Heart right ventricle (tissue), 16 donors: ENCODE data around the gene MRAP2. TPM values are rescaled to one million over a fixed set of nuclear protein-coding genes. Genes with fewer than 3 reads are reported as not detected.

Experiments
- ATAC-seq, 8 donors: fragments of 200-7000 bp; cut with Tn5 transposase; one replicate each; pipeline ENCODE4 v1.9.1; 2020; ENCODE audit warnings: mild to moderate bottlenecking in 8 of 8, moderate library complexity in 8 of 8, moderate number of reproducible peaks in 1 of 8
- DNase-seq, 2 donors: peaks; one replicate each; pipeline ENCODE4 v3.0.0-alpha.2; 2020
- H3K27ac ChIP-seq, 10 donors: fragments of 200-600 bp; sonication (generic) in 2 of 10; one replicate each; pipeline versions ENCODE4 v1.5.0 to v1.8.0; 2020 to 2022; ENCODE audit warnings: mild to moderate bottlenecking in 3 of 10
- H3K27me3 ChIP-seq, 7 donors: fragments of 200-600 bp; one replicate each; pipeline ENCODE4 v1.8.0; 2021 to 2022; ENCODE audit warnings: mild to moderate bottlenecking in 2 of 7
- H3K36me3 ChIP-seq, 9 donors: fragments of 200-600 bp; sonication (generic) in 1 of 9; one replicate each; pipeline versions ENCODE4 v1.5.0 to v1.8.0; 2020 to 2022; ENCODE audit warnings: mild to moderate bottlenecking in 2 of 9
- H3K4me1 ChIP-seq, 9 donors: fragments of 200-600 bp; sonication (generic) in 1 of 9; one replicate each; pipeline versions ENCODE4 v1.5.0 to v1.8.0; 2020 to 2022; ENCODE audit warnings: mild to moderate bottlenecking in 4 of 9
- H3K4me3 ChIP-seq, 10 donors: fragments of 200-600 bp; sonication (generic) in 2 of 10; one replicate each; pipeline versions ENCODE4 v1.5.0 to v1.8.0; 2020 to 2022; ENCODE audit warnings: mild to moderate bottlenecking in 7 of 10, moderate library complexity in 2 of 10
- H3K9me3 ChIP-seq, 11 donors: fragments of 200-600 bp in 10 of 11; sonication (generic) in 2 of 11; one replicate each; pipeline versions ENCODE4 v1.5.0 to v1.8.0; 2013 to 2022; ENCODE audit warnings: mild to moderate bottlenecking in 2 of 11, control low read depth in 1 of 11, moderate library complexity in 1 of 11
- whole genome bisulfite sequencing, 2 donors: extraction: QIAGEN DNeasy Blood & Tissue Kit; methylation state at CpG; one replicate each; pipeline ENCODE4 v1.1.7; 2013; ENCODE audit warnings: inconsistent platforms in 1 of 2; 5-methylcytosine and 5-hydroxymethylcytosine counted together
- intact Hi-C, 10 donors: fragments of 100-400 bp; cut with DNase I; formaldehyde crosslinking; loops; one replicate each; pipeline versions ENCODE4 v1.11.1 to v1.14.2; 2022
- polyA plus RNA-seq, 2 donors: library from polyadenylated mRNA; stranded (reverse); fragments of 200-250 nt; gene quantifications; one replicate each; pipeline ENCODE4 v1.2.3, GENCODE V29; 2013
- total RNA-seq, 10 donors: library from RNA; stranded (reverse); fragmentation: NEBNext Ultra II Directional in 3 of 10; extraction: Animal tissue kit (Norgen Biotek cat#: 25700) in 3 of 10; gene quantifications; one replicate each; pipeline versions ENCODE4 v1.2.1 to v1.2.4, GENCODE V29; 2021 to 2023
- TF ChIP-seq, protein P1 (sequence below), 9 donors: fragments of 200-600 bp; sonication (generic) in 2 of 9; IDR thresholded peaks; one replicate each; pipeline versions ENCODE4 v1.5.0 to v1.8.0; 2021 to 2022; ENCODE audit warnings: antibody characterized with exemption in 9 of 9, mild to moderate bottlenecking in 5 of 9, moderate library complexity in 1 of 9
- donor health status: Arrhythmogenic right ventricular cardiomyopathy.
- donor health status: ischemic (EF 13 %, LVEDD 7.1; RV severe dilation, severe dysfunction).
- donor health status: healthy with polysubstance abuse.
- donor health status: DM: no; HTN: yes; CAD: no.
- donor health status: DM: no; HTN: no; CAD: no.
- donor health status: ischemic (EF 25% LVEDD 6.9; RV normal size, moderate dysfunction).
- donor health status: ischemic (EF 25% LVEDD 5.7; RV mildly dilated, moderate dysfunction).
- donor health status: healthy.
- donor health status: DM: yes; HTN: yes; CAD: no.
- donor health status: Ischemic cardiomyopathy.
- donor health status: ischemic (EF 35%, LVEDD 5.7; RV mildly dilated, moderate dysfunction).
- donor health status: nonischemic (EF 11% LVEDD 7.7; RV severe dilation, severe dysfunction).
- donor health status: DM: yes; HTN: yes; CAD: no.
- donor health status: PGD.
- donor health status: ischemic (EF 29% LVEDD 5.4; RV normal size, mild dysfunction).
- donor health status: nonischemic (EF 23%, LVEDD 6.1; RV moderate dilation, normal function).

Gene MRAP2
- total and polyA plus RNA-seq, 12 donors, result 0.14 to 0.56 (median 0.22) TPM; not detected in 3

- no peak for ATAC-seq
Measured at GRCh38 chr6:84059082-84059481, 25.5 kb downstream of the MRAP2 start.

DNA sequence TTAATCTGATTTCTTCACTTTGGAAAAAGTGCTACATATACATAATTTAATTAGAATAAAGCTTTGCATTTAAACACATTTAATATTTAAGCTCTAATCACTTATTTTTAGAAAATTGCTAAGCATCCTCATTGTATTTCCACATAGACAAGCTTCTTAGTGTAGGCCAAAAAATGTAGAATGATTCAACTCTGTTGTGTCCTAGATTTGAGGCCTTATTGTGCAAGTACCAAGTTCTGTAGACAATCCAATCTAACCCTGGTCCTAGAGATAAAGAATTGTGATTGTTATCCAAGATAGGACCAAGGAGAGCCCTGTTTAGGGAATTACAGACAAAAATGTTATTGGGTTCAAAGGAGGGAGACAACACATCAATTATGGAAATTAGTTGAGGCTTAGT, 27.6 kb downstream of the MRAP2 start:
- Histone ChIP-seq H3K4me3 (no peak overlapping the region), H3K36me3 (no peaks in the 10 kb centered on the region), H3K9me3 (no peaks in the 10 kb centered on the region), H3K27ac (no peak overlapping the region), H3K4me1 (no peaks in the 10 kb centered on the region), H3K27me3 (peaks cover 0 to 12% (median 4%) of the 10 kb centered on the region in 7 donors)
- TF ChIP-seq, protein P1, sequence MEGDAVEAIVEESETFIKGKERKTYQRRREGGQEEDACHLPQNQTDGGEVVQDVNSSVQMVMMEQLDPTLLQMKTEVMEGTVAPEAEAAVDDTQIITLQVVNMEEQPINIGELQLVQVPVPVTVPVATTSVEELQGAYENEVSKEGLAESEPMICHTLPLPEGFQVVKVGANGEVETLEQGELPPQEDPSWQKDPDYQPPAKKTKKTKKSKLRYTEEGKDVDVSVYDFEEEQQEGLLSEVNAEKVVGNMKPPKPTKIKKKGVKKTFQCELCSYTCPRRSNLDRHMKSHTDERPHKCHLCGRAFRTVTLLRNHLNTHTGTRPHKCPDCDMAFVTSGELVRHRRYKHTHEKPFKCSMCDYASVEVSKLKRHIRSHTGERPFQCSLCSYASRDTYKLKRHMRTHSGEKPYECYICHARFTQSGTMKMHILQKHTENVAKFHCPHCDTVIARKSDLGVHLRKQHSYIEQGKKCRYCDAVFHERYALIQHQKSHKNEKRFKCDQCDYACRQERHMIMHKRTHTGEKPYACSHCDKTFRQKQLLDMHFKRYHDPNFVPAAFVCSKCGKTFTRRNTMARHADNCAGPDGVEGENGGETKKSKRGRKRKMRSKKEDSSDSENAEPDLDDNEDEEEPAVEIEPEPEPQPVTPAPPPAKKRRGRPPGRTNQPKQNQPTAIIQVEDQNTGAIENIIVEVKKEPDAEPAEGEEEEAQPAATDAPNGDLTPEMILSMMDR (IDR thresholded peaks at IDR 0.05), result no peak
- DNase-seq, result no peak
- ATAC-seq, result no peak
- intact Hi-C loops, result no loop called here

More at GRCh38 chr6:84059082-84059481, 25.5 kb downstream of the MRAP2 start:
- H3K36me3 ChIP-seq, result no peaks in the 10 kb centered on the region
- peaks cover 0 to 12% (median 5%) of the 10 kb centered on the region in 7 donors for H3K27me3 ChIP-seq
- H3K4me3 ChIP-seq, result no peak overlapping the region
- TF ChIP-seq, protein P1 (IDR thresholded peaks at IDR 0.05), result no peak
- no peak overlapping the region for H3K27ac ChIP-seq
- WGBS, 2 donors, result 76 to 92% methylated on average over 2 of the region's 2 CpGs
- H3K9me3 ChIP-seq, result no peaks in the 10 kb centered on the region
- no peak for DNase-seq
- no peaks in the 10 kb centered on the region for H3K4me1 ChIP-seq
- intact Hi-C loops, result no loop called here

- WGBS, 2 donors, result 69 to 76% methylated on average over 3 of the region's 3 CpGs
- ATAC-seq (no peak), DNase-seq (no peak)
- no peaks in the 10 kb centered on the region for H3K4me1 ChIP-seq
- H3K27me3 ChIP-seq, result peaks cover 0 to 12% (median 4%) of the 10 kb centered on the region in 7 donors
- TF ChIP-seq, protein P1 (IDR thresholded peaks at IDR 0.05), result no peak
- no peaks in the 10 kb centered on the region for H3K36me3 ChIP-seq
- no peaks in the 10 kb centered on the region for H3K9me3 ChIP-seq
- no peak overlapping the region for H3K27ac ChIP-seq
- H3K4me3 ChIP-seq, result no peak overlapping the region
- intact Hi-C loops, result no loop called here
Measured at GRCh38 chr6:84061613-84062398, 28.2 kb downstream of the MRAP2 start.

DNA sequence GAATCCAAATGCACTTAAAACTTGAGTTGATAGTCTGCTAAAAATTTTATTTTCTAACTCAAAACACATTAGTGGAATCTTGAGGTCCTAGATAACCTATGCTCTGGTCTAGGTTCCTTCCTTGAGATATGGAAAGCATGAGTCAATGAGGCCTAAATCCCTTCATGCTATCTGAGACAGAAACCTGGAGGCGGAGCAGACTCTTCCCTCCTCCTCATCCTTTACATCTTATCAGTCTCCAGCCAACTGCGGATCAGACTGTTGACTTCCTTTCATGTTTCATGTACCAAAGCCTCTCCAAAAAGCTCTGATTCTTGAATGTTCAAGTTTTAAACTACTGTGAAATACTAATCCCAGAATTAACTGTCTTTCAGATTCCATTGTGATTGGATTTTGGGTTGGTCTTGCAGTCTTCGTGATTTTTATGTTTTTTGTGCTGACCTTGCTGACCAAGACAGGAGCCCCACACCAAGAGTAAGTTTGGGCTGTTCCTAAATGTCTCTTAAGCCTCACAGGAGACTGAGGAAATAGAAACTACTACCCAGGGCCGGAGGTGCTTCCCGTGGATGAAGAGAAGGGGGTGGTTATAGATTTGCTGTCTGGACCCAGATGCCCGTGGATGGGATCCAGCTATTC, 29.1 kb downstream of the MRAP2 start:
- TF ChIP-seq, protein P1 (IDR thresholded peaks at IDR 0.05), result no peak
- H3K4me3 ChIP-seq, result no peak overlapping the region
- WGBS, 2 donors, result 55 to 73% methylated on average over 6 of the region's 6 CpGs
- peaks cover 0 to 7% (median 0%) of the 10 kb centered on the region in 7 donors for H3K27me3 ChIP-seq
- DNase-seq, result no peak
- H3K9me3 ChIP-seq, result peaks cover 0 to 5% (median 0%) of the 10 kb centered on the region in 11 donors
- no peak overlapping the region for H3K27ac ChIP-seq
- intact Hi-C loops, result no loop called here
- H3K36me3 ChIP-seq, result no peaks in the 10 kb centered on the region
- no peak for ATAC-seq
- H3K4me1 ChIP-seq, result no peaks in the 10 kb centered on the region
